GM23338 (cell line): ENCODE results near the gene PLAGL1. TPM values are rescaled to one million over a fixed set of nuclear protein-coding genes. Genes with fewer than 3 reads are reported as not detected.

Experiments used
- ATAC-seq: fragments of 200-7000 bp; cut with Tn5 transposase; 3 replicates; pipeline ENCODE4 v1.9.1; 2020
- DNase-seq: peaks from one replicate; pipeline ENCODE4 v3.0.0-alpha.2; 2015; ENCODE audit warnings: low spot score
- H2AFZ ChIP-seq: fragments of 200-600 bp; sonication (generic); 2 replicates; pipeline ENCODE4 v1.8.0; 2016; ENCODE audit warnings: antibody characterized with exemption, mild to moderate bottlenecking, moderate library complexity
- H3F3A ChIP-seq: fragments of 200-600 bp; sonication (generic); replicated peaks from 2 replicates; pipeline ENCODE4 v1.8.0; 2017; ENCODE audit warnings: antibody characterized with exemption, mixed run types, low read depth
- H3K27ac ChIP-seq: fragments of 200-600 bp; sonication (generic); 2 replicates; pipeline ENCODE4 v1.6.1; 2016; ENCODE audit warnings: low read depth
- H3K27me3 ChIP-seq: fragments of 200-600 bp; sonication (generic); 2 replicates; pipeline ENCODE4 v1.8.0; 2016; ENCODE audit warnings: mild to moderate bottlenecking, mixed run types, moderate library complexity; ENCODE audit not compliant: insufficient read depth
- H3K36me3 ChIP-seq: fragments of 200-600 bp; sonication (generic); 2 replicates; pipeline ENCODE4 v1.8.0; 2016; ENCODE audit warnings: mild to moderate bottlenecking; ENCODE audit not compliant: insufficient read depth
- H3K4me1 ChIP-seq: fragments of 200-600 bp; sonication (generic); 2 replicates; pipeline ENCODE4 v1.8.0; 2016; ENCODE audit warnings: mild to moderate bottlenecking, moderate library complexity; ENCODE audit not compliant: insufficient read depth
- H3K4me2 ChIP-seq: fragments of 200-600 bp; sonication (generic); 2 replicates; pipeline ENCODE4 v1.7.1; 2017; ENCODE audit warnings: mixed run types
- H3K4me3 ChIP-seq: fragments of 200-600 bp; sonication (generic); 2 replicates; pipeline ENCODE4 v1.6.1; 2016; ENCODE audit warnings: mixed run types
- H3K79me2 ChIP-seq: fragments of 200-600 bp; sonication (generic); replicated peaks from 2 replicates; pipeline ENCODE4 v1.8.0; 2017; ENCODE audit warnings: mild to moderate bottlenecking; ENCODE audit not compliant: insufficient read depth
- H3K9me2 ChIP-seq: fragments of 200-600 bp; sonication (generic); 2 replicates; pipeline ENCODE4 v1.8.0; 2017; ENCODE audit not compliant: insufficient read depth
- H4K20me1 ChIP-seq: fragments of 200-600 bp; sonication (generic); replicated peaks from 2 replicates; pipeline ENCODE4 v1.8.0; 2017; ENCODE audit warnings: mild to moderate bottlenecking; ENCODE audit not compliant: insufficient read depth
- H3K27ac Mint-ChIP-seq: 2 replicates; pipeline ENCODE4 v1.8.0; 2020; ENCODE audit warnings: inconsistent platforms, mild to moderate bottlenecking, moderate library complexity, mixed read lengths
- H3K27me3 Mint-ChIP-seq: 3 replicates; pipeline ENCODE4 v1.8.0; 2022; ENCODE audit warnings: low read depth, mild to moderate bottlenecking, moderate library complexity, mixed read lengths, inconsistent platforms; ENCODE audit not compliant: insufficient read depth, poor library complexity
- H3K36me3 Mint-ChIP-seq: 3 replicates; pipeline ENCODE4 v1.8.0; 2021; ENCODE audit warnings: low read depth, mild to moderate bottlenecking, inconsistent platforms, moderate library complexity, mixed read lengths
- H3K4me1 Mint-ChIP-seq: 3 replicates; pipeline ENCODE4 v1.8.0; 2020; ENCODE audit warnings: mild to moderate bottlenecking, inconsistent platforms, mixed read lengths
- H3K4me3 Mint-ChIP-seq: 3 replicates; pipeline ENCODE4 v1.8.0; 2021; ENCODE audit warnings: moderate library complexity, mild to moderate bottlenecking, inconsistent platforms, mixed read lengths
- H3K9me3 Mint-ChIP-seq: 3 replicates; pipeline ENCODE4 v1.8.0; 2020; ENCODE audit warnings: moderate library complexity, mild to moderate bottlenecking, inconsistent platforms, mixed read lengths
- CREB1 ChIP-seq: fragments of 250-450 bp; sonication (Bioruptor Pico); IDR thresholded peaks from 2 replicates; pipeline ENCODE4 v1.5.0; 2020; ENCODE audit warnings: low read depth, mild to moderate bottlenecking, moderate library complexity
- CTCF ChIP-seq, 2 experiments: fragments of 200-600 bp in 1 of 2; sonication (generic) in 1 of 2; conservative IDR thresholded peaks; 2 replicates each; pipeline versions ENCODE4 v1.5.1 to v1.6.1; 2016 to 2017; ENCODE audit warnings: antibody characterized with exemption in 2 of 2, low read depth in 2 of 2, mild to moderate bottlenecking in 2 of 2, moderate library complexity in 1 of 2
- ETS1 ChIP-seq: IDR thresholded peaks from 2 replicates; pipeline ENCODE4 v1.6.1; 2016; ENCODE audit warnings: antibody characterized with exemption
- EZH2 ChIP-seq: fragments of 200-600 bp; sonication (generic); IDR thresholded peaks from one replicate; pipeline ENCODE4 v1.8.0; 2017; ENCODE audit warnings: antibody characterized with exemption, mild to moderate bottlenecking, low read depth; ENCODE audit not compliant: unreplicated experiment
- EZH2phosphoT487 ChIP-seq: fragments of 200-600 bp; sonication (generic); IDR thresholded peaks from one replicate; pipeline ENCODE4 v1.8.1; 2018; ENCODE audit warnings: antibody characterized with exemption; ENCODE audit not compliant: unreplicated experiment
- JUNB ChIP-seq: IDR thresholded peaks from one replicate; pipeline ENCODE4 v1.6.1; 2016; ENCODE audit warnings: antibody characterized with exemption; ENCODE audit not compliant: unreplicated experiment
- NANOG ChIP-seq: IDR thresholded peaks from 2 replicates; pipeline ENCODE4 v1.6.1; 2016; ENCODE audit warnings: antibody characterized with exemption, borderline replicate concordance
- POLR2AphosphoS5 ChIP-seq: IDR thresholded peaks from 2 replicates; pipeline ENCODE4 v1.6.1; 2016; ENCODE audit warnings: antibody characterized with exemption, low read depth
- REST ChIP-seq: IDR thresholded peaks from one replicate; pipeline ENCODE4 v1.6.1; 2018; ENCODE audit warnings: antibody characterized with exemption; ENCODE audit not compliant: unreplicated experiment
- ZNF114 ChIP-seq: fragments of 250-450 bp; sonication (Bioruptor Pico); IDR thresholded peaks from 2 replicates; pipeline ENCODE4 v1.5.0; 2020; ENCODE audit warnings: mild to moderate bottlenecking, moderate library complexity
- ZNF331 ChIP-seq: fragments of 250-450 bp; sonication (Bioruptor Pico); IDR thresholded peaks from 2 replicates; pipeline ENCODE4 v1.5.0; 2020; ENCODE audit warnings: low read depth, mild to moderate bottlenecking, moderate library complexity
- ZNF462 ChIP-seq: fragments of 250-450 bp; sonication (Bioruptor Pico); IDR thresholded peaks from 2 replicates; pipeline ENCODE4 v1.5.0; 2020; ENCODE audit warnings: mild to moderate bottlenecking, moderate library complexity
- polyA plus RNA-seq: library from polyadenylated mRNA; unstranded; fragments of >200 nt; fragmentation: Nextera tagmentation; extraction: Ambion mirVana; gene quantifications from 2 replicates; pipeline ENCODE4 v1.2.1, GENCODE V29; 2016
- total RNA-seq: library from RNA; depleted of rRNA; stranded (reverse); fragments of >200 nt; shearing (Covaris generic); gene quantifications from 2 replicates; pipeline ENCODE4 v1.2.3, GENCODE V29; 2014

PLAGL1 gene
- total and polyA plus RNA-seq, 2 experiments from 2014 or later, result 0.90 to 1.7 TPM

- Histone ChIP-seq H3K4me3 (no peak overlapping the region), H3K4me2 (peak overlapping the region; percentile 9; the same call in 1 of the 2 replicates), H3F3A (no peaks in the 10 kb centered on the region), H3K27me3 (peaks cover 13% of the 10 kb centered on the region), H3K36me3 (no peaks in the 10 kb centered on the region), H3K79me2 (no peaks in the 10 kb centered on the region), H3K4me1 (peaks cover 24% of the 10 kb centered on the region), H3K9me2 (no peaks in the 10 kb centered on the region), H3K27ac (no peak overlapping the region), H2AFZ (no peak overlapping the region), H4K20me1 (no peaks in the 10 kb centered on the region)
- H3K4me1 Mint-ChIP-seq, result peaks cover 28% of the 10 kb centered on the region
- ATAC-seq, result no peak
- TF ChIP-seq POLR2AphosphoS5, result no peak
- TF ChIP-seq CTCF (conservative IDR thresholded peaks at IDR 0.05; ENCODE audit: low read depth in 2 of 2), result no peak
- no peak for TF ChIP-seq ETS1
- no peak for TF ChIP-seq ZNF331 (CRISPR knock-in tag)
- TF ChIP-seq ZNF114 (CRISPR knock-in tag), result no peak
- no peak for TF ChIP-seq CREB1 (CRISPR knock-in tag)
- no peak for TF ChIP-seq REST
- TF ChIP-seq NANOG, result no peak
- no peak for TF ChIP-seq EZH2
- no peak for TF ChIP-seq ZNF462 (CRISPR knock-in tag)
- TF ChIP-seq EZH2phosphoT487, result no peak
- TF ChIP-seq JUNB, result no peak
- DNase-seq, result no peak
- H3K36me3 Mint-ChIP-seq, result peaks cover 10% of the 10 kb centered on the region
- H3K27ac Mint-ChIP-seq, result no peak overlapping the region
- peaks cover 8% of the 10 kb centered on the region for H3K27me3 Mint-ChIP-seq
- no peak overlapping the region for H3K4me3 Mint-ChIP-seq
- peaks cover 17% of the 10 kb centered on the region for H3K9me3 Mint-ChIP-seq
These were observed 71.7 kb downstream of the PLAGL1 start for GRCh38 chr6:143936347-143936746.
